Measurements from ENCODE around the gene ARHGAP9.

- TF ChIP-seq CTCF (IDR thresholded peaks at IDR 0.05): no peak
- TF ChIP-seq POLR2A (IDR thresholded peaks at IDR 0.05): no peak
Measured at GRCh38 chr12:57517187-57517586, 37.5 kb upstream of the ARHGAP9 start.
